CD4-positive, alpha-beta T cell (primary cell): ENCODE data around the gene APOL3. TPM values are rescaled to one million over a fixed set of nuclear protein-coding genes. Genes with fewer than 3 reads are reported as not detected.

Experiments used
- ATAC-seq: fragments of 200-7000 bp; cut with Tn5 transposase; one replicate; pipeline ENCODE4 v1.10.0; 2022; ENCODE audit warnings: mild to moderate bottlenecking; ENCODE audit not compliant: poor library complexity
- CTCF ChIA-PET: fragments of 350-600 bp; sonication (Branson Sonifier 250); formaldehyde crosslinking; loops from one replicate; lab custom pipeline; 2021; ENCODE audit warnings: antibody characterized with exemption, inconsistent platforms; lab: Charles Lee
- POLR2A ChIA-PET: fragments of 350-600 bp; sonication (Branson Sonifier 250); formaldehyde crosslinking; loops from one replicate; lab custom pipeline; 2021; ENCODE audit warnings: antibody characterized with exemption, inconsistent platforms; lab: Charles Lee
- DNase-seq, 14 experiments: peaks; one replicate each; pipeline ENCODE4 v3.0.0-alpha.2; 2013 to 2020; ENCODE audit warnings: mixed read lengths in 2 of 14
- H3K27ac ChIP-seq, 2 donors: one replicate each; pipeline versions ENCODE4 v1.5.1 to v1.7.0; 2013; ENCODE audit warnings: low read length in 2 of 2, low read depth in 1 of 2, mild to moderate bottlenecking in 1 of 2
- H3K27me3 ChIP-seq, 2 experiments: 1 replicate in 1 of 2; 2 replicates in 1 of 2; pipeline versions ENCODE4 v1.6.1 to v1.7.0; 2013; ENCODE audit warnings: low read length in 2 of 2, control low read depth in 1 of 2, mild to moderate bottlenecking in 1 of 2, moderate library complexity in 1 of 2; ENCODE audit not compliant: insufficient read depth in 2 of 2, control insufficient read depth in 1 of 2
- H3K36me3 ChIP-seq: one replicate; pipeline ENCODE4 v1.6.1; 2013; ENCODE audit warnings: low read length, control low read depth; ENCODE audit not compliant: insufficient read depth
- H3K4me1 ChIP-seq: one replicate; pipeline ENCODE4 v1.6.1; 2013; ENCODE audit warnings: low read length, control low read depth; ENCODE audit not compliant: insufficient read depth
- H3K4me3 ChIP-seq: one replicate; pipeline ENCODE4 v1.5.1; 2013; ENCODE audit warnings: mild to moderate bottlenecking, low read length, moderate library complexity
- H3K9me3 ChIP-seq, 2 experiments: 1 replicate in 1 of 2; 2 replicates in 1 of 2; pipeline versions ENCODE4 v1.6.1 to v1.7.0; 2013; ENCODE audit warnings: low read length in 2 of 2, mild to moderate bottlenecking in 2 of 2, control low read depth in 1 of 2, moderate library complexity in 1 of 2; ENCODE audit not compliant: control insufficient read depth in 1 of 2, insufficient read depth in 1 of 2
- H3K27ac Mint-ChIP-seq: one replicate; pipeline ENCODE4 v1.8.0; 2020; ENCODE audit warnings: mixed read lengths
- H3K27me3 Mint-ChIP-seq: one replicate; pipeline ENCODE4 v1.8.0; 2021; ENCODE audit warnings: mixed read lengths
- H3K36me3 Mint-ChIP-seq: one replicate; pipeline ENCODE4 v1.8.0; 2021; ENCODE audit warnings: low read depth, mixed read lengths
- H3K4me1 Mint-ChIP-seq: one replicate; pipeline ENCODE4 v1.8.0; 2021; ENCODE audit warnings: low read depth, mixed read lengths
- H3K4me3 Mint-ChIP-seq: one replicate; pipeline ENCODE4 v1.8.0; 2020; ENCODE audit warnings: mild to moderate bottlenecking, mixed read lengths
- H3K9me3 Mint-ChIP-seq: one replicate; pipeline ENCODE4 v1.8.0; 2020; ENCODE audit warnings: mixed read lengths
- intact Hi-C, 2 experiments: fragments of 100-400 bp; cut with DNase I in 1 of 2; cut with micrococcal nuclease in 1 of 2; formaldehyde crosslinking; loops; one replicate each; pipeline versions ENCODE4 v1.15.1 to v1.9.0; 2023 to 2025; cut with DNase I, micrococcal nuclease
- total RNA-seq, 174 experiments: library from RNA in 2 of 174; stranded (reverse) in 2 of 174; gene quantifications; one replicate each; pipeline ENCODE4 v1.2.3 and lab custom pipeline; 2021 to 2026
- TF ChIP-seq, protein P1 (sequence below): fragments of 200-600 bp; IDR thresholded peaks from one replicate; pipeline ENCODE4 v1.8.0; 2022; ENCODE audit warnings: antibody characterized with exemption, mild to moderate bottlenecking

The APOL3 gene
- total RNA-seq, 2 experiments from 2014 or later: 111 to 116 TPM

DNA sequence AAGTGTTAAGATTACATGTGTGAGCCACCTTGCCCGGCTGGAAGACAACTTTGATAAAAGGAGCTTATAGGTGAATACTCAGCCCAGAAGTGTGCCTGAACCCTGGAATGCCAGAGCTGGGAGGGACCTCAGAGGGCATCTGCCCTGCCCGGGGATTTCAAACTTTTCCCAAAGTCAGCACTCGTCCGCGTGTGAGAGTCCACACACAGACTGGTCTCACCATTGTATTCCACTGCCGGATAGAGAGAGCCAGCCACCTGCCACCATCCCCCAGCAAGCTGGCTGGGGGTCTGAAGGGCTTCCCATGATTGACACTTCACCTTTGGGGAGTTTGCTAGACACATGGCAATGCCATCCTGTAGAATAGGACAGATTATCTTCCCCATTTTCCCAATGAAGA is 49.2 kb downstream of the APOL3 start:
- ATAC-seq: no peak
- no peak overlapping the region for H3K4me3 ChIP-seq
- H3K4me1 Mint-ChIP-seq: no peaks in the 10 kb centered on the region
- intact Hi-C loops: no loop called here
- CTCF ChIA-PET: no interaction called here
- no peaks in the 10 kb centered on the region for H3K9me3 ChIP-seq
- no peaks in the 10 kb centered on the region for H3K9me3 Mint-ChIP-seq
- no peaks in the 10 kb centered on the region for H3K4me1 ChIP-seq
- H3K36me3 ChIP-seq: no peaks in the 10 kb centered on the region
- POLR2A ChIA-PET: no interaction called here
- no peak for DNase-seq
- H3K27me3 ChIP-seq: no peaks in the 10 kb centered on the region
- H3K27me3 Mint-ChIP-seq: no peaks in the 10 kb centered on the region
- H3K27ac Mint-ChIP-seq: no peak overlapping the region
- H3K36me3 Mint-ChIP-seq: no peaks in the 10 kb centered on the region
- TF ChIP-seq, protein P1, sequence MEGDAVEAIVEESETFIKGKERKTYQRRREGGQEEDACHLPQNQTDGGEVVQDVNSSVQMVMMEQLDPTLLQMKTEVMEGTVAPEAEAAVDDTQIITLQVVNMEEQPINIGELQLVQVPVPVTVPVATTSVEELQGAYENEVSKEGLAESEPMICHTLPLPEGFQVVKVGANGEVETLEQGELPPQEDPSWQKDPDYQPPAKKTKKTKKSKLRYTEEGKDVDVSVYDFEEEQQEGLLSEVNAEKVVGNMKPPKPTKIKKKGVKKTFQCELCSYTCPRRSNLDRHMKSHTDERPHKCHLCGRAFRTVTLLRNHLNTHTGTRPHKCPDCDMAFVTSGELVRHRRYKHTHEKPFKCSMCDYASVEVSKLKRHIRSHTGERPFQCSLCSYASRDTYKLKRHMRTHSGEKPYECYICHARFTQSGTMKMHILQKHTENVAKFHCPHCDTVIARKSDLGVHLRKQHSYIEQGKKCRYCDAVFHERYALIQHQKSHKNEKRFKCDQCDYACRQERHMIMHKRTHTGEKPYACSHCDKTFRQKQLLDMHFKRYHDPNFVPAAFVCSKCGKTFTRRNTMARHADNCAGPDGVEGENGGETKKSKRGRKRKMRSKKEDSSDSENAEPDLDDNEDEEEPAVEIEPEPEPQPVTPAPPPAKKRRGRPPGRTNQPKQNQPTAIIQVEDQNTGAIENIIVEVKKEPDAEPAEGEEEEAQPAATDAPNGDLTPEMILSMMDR: no peak
- H3K4me3 Mint-ChIP-seq: no peak overlapping the region
- H3K27ac ChIP-seq: no peak overlapping the region

DNA sequence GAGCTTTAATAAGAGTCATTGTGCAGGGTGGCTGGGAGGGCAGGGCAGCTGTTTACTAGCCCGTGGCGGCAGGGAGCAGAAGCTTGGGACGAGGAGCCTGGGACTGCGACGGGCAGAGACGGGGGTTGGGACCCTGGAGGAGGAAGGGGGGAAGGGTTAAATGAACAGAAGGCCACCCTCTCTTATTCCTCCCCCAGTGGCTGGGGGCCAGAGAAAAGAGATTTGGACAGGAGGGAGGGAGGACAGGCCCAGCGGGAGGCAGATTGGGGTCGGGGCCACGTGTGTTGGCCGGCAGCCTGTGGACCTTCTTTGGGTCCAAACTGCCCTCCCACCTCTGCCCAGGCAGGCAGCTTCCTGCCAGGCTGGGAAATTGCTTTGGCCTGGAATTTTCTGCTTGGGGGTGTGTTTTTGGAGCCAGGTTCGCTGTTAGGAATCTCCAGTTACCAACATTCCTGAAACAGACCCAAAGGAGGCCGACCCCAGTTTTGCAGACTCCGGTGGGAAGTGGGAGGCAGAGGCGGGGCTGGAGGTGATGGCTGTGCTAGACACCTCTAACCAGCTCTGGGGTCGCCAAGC is 50.2 kb downstream of the APOL3 start:
- H3K36me3 ChIP-seq: no peaks in the 10 kb centered on the region
- TF ChIP-seq, protein P1: no peak
- no peak overlapping the region for H3K27ac Mint-ChIP-seq
- no peaks in the 10 kb centered on the region for H3K9me3 Mint-ChIP-seq
- H3K4me3 Mint-ChIP-seq: no peak overlapping the region
- POLR2A ChIA-PET: no interaction called here
- intact Hi-C loops: no loop called here
- no peak overlapping the region for H3K27ac ChIP-seq
- no peak for ATAC-seq
- no peaks in the 10 kb centered on the region for H3K36me3 Mint-ChIP-seq
- DNase-seq: no peak
- H3K9me3 ChIP-seq: no peaks in the 10 kb centered on the region
- no peak overlapping the region for H3K4me3 ChIP-seq
- no peaks in the 10 kb centered on the region for H3K27me3 ChIP-seq
- no peaks in the 10 kb centered on the region for H3K4me1 Mint-ChIP-seq
- CTCF ChIA-PET: no interaction called here
- no peaks in the 10 kb centered on the region for H3K4me1 ChIP-seq
- peaks cover 7% of the 10 kb centered on the region for H3K27me3 Mint-ChIP-seq

DNA sequence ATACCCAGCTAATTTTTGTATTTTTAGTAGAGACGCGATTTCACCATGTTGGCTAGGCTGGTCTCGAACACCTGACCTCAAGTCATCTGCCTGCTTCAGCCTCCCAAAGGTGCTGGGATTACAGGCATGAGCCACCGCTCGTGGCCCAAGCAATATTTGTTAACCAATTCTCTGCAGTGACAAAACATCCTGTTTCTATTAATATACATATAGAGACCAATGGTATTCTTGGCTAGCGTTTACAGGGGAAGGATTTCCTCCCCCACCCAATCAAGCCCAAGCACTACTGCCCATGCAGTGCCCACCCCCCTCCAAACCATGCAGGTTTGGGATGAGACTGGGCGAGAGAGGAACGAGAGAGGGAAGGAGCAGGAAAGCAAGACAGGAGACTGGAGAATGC is 53.1 kb downstream of the APOL3 start:
- no peak overlapping the region for H3K27ac ChIP-seq
- ChIA-PET POLR2A (no interaction called here), CTCF (no interaction called here)
- H3K4me1 Mint-ChIP-seq: no peaks in the 10 kb centered on the region
- H3K36me3 ChIP-seq: no peaks in the 10 kb centered on the region
- no peak overlapping the region for H3K4me3 Mint-ChIP-seq
- H3K27me3 Mint-ChIP-seq: peaks cover 7% of the 10 kb centered on the region
- H3K27ac Mint-ChIP-seq: no peak overlapping the region
- DNase-seq (no peak), ATAC-seq (no peak)
- H3K9me3 ChIP-seq: no peaks in the 10 kb centered on the region
- H3K36me3 Mint-ChIP-seq: no peaks in the 10 kb centered on the region
- H3K9me3 Mint-ChIP-seq: no peaks in the 10 kb centered on the region
- intact Hi-C loops: no loop called here
- H3K4me1 ChIP-seq: no peaks in the 10 kb centered on the region
- H3K27me3 ChIP-seq: no peaks in the 10 kb centered on the region
- TF ChIP-seq, protein P1: no peak
- no peak overlapping the region for H3K4me3 ChIP-seq
